ENCODE results near the gene SNX24. TPM values are rescaled to one million over a fixed set of nuclear protein-coding genes. Genes with fewer than 3 reads are reported as not detected.

Gene SNX24
- total RNA-seq, 1 donor from 2014 or later: 20.4 TPM

GRCh38 chr5:122858451-122858850 lies 13.0 kb downstream of the SNX24 start:
- no peaks in the 10 kb centered on the region for H3K27me3 Mint-ChIP-seq
- TF ChIP-seq CTCF (IDR thresholded peaks at IDR 0.05; ENCODE audit: unreplicated experiment): no peak
- H3K4me3 Mint-ChIP-seq (ENCODE audit: low read depth): no peak overlapping the region
- H3K9me3 Mint-ChIP-seq (ENCODE audit: low read depth): peaks cover 4% of the 10 kb centered on the region
- no peak for DNase-seq (ENCODE audit: low spot score, unreplicated experiment)
- H3K27ac Mint-ChIP-seq: no peak overlapping the region
- H3K36me3 Mint-ChIP-seq (ENCODE audit: insufficient read depth): peaks cover 10% of the 10 kb centered on the region
- peaks cover 7% of the 10 kb centered on the region for H3K4me1 Mint-ChIP-seq (ENCODE audit: low read depth)

- Mint-ChIP-seq H3K4me3 (ENCODE audit: low read depth) (no peak overlapping the region), H3K9me3 (ENCODE audit: low read depth) (peaks cover 11% of the 10 kb centered on the region), H3K27me3 (no peaks in the 10 kb centered on the region), H3K36me3 (ENCODE audit: insufficient read depth) (peaks cover 6% of the 10 kb centered on the region), H3K27ac (peak overlapping the region; percentile 6), H3K4me1 (ENCODE audit: low read depth) (peaks cover 7% of the 10 kb centered on the region)
- DNase-seq (ENCODE audit: low spot score, unreplicated experiment): no peak
- no peak for TF ChIP-seq CTCF (IDR thresholded peaks at IDR 0.05; ENCODE audit: unreplicated experiment)
Measured at GRCh38 chr5:122863240-122863639, 17.8 kb downstream of the SNX24 start.

- Mint-ChIP-seq H3K27me3 (no peaks in the 10 kb centered on the region), H3K9me3 (ENCODE audit: low read depth) (peaks cover 11% of the 10 kb centered on the region), H3K27ac (peak overlapping the region; percentile 6), H3K4me1 (ENCODE audit: low read depth) (peaks cover 7% of the 10 kb centered on the region), H3K4me3 (ENCODE audit: low read depth) (no peak overlapping the region), H3K36me3 (ENCODE audit: insufficient read depth) (peaks cover 7% of the 10 kb centered on the region)
- no peak for TF ChIP-seq CTCF (IDR thresholded peaks at IDR 0.05; ENCODE audit: unreplicated experiment)
- no peak for DNase-seq (ENCODE audit: low spot score, unreplicated experiment)
Measured at GRCh38 chr5:122863721-122864120, 18.3 kb downstream of the SNX24 start.

GRCh38 chr5:122864400-122864799 lies 19.0 kb downstream of the SNX24 start:
- Mint-ChIP-seq H3K4me3 (ENCODE audit: low read depth) (no peak overlapping the region), H3K9me3 (ENCODE audit: low read depth) (peaks cover 11% of the 10 kb centered on the region), H3K27me3 (no peaks in the 10 kb centered on the region), H3K36me3 (ENCODE audit: insufficient read depth) (peaks cover 7% of the 10 kb centered on the region), H3K27ac (no peak overlapping the region), H3K4me1 (ENCODE audit: low read depth) (peaks cover 7% of the 10 kb centered on the region)
- no peak for TF ChIP-seq CTCF (IDR thresholded peaks at IDR 0.05; ENCODE audit: unreplicated experiment)
- no peak for DNase-seq (ENCODE audit: low spot score, unreplicated experiment)

- Mint-ChIP-seq H3K36me3 (ENCODE audit: insufficient read depth) (peaks cover 7% of the 10 kb centered on the region), H3K27ac (no peak overlapping the region), H3K4me1 (ENCODE audit: low read depth) (peaks cover 6% of the 10 kb centered on the region), H3K4me3 (ENCODE audit: low read depth) (no peak overlapping the region), H3K9me3 (ENCODE audit: low read depth) (peaks cover 11% of the 10 kb centered on the region), H3K27me3 (no peaks in the 10 kb centered on the region)
- no peak for DNase-seq (ENCODE audit: low spot score, unreplicated experiment)
- TF ChIP-seq CTCF (IDR thresholded peaks at IDR 0.05; ENCODE audit: unreplicated experiment): no peak
Measured at GRCh38 chr5:122864842-122865241, 19.4 kb downstream of the SNX24 start.
